ENCODE data around the gene ZFYVE9. TPM values are rescaled to one million over a fixed set of nuclear protein-coding genes. Genes with fewer than 3 reads are reported as not detected.

The ZFYVE9 gene
- total RNA-seq, 1 donor from 2014 or later, result 12.1 TPM

- no peak for ATAC-seq
These were observed 98.8 kb downstream of the ZFYVE9 start for GRCh38 chr1:52240592-52241210.

DNA sequence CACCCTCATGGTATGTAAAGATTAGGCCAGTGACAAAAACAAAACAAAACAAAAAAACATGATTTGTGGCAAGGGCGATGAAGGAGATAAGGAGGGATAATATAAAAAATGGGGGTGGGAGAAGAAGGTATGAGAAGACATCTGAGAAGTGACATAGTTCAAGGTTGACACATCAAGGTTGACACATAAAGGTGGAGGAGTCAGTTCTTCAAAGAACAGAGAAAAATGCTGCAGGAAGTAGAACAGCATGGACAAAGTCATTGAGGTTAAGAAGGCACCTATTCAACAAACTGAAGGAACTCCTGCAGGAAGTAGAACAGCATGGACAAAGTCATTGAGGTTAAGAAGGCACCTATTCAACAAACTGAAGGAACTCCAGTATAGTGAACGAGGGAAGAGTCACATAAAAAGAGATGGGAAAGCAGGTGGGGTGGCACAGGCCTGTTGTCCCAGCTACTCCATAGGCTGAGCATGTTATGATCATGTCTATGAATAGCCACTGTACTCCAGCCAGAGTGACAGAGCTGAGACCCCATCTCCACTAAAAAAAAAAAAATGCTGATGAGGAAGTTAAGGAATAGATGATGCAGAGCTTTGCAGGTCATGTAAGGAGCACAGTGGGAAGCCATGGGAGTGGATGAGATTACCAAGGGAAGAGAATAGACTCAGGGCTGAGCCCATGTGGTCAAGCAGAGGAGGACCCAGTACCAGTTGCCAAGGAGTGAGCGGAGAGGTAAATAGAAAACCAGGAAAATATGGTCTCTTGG lies 101.5 kb downstream of the ZFYVE9 start:
- peak; percentile 55 for ATAC-seq

DNA sequence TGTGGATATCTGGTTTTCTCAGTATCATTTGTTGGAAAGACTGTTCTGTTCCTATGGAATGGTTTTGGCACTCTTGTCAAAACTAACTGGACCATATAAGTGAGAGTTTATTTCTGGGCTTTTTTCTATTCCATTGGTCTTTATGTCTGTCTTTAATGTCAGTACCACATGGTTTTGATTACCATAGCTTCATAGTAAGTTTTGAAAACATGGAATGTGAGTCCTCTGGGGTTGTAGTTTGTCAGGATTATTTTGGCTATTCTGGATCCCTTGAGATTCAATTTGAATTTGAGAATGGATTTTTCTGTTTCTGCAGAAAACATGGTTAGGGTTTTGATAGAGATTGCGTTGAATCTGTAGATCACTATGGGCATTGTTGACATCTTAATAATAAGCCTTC lies 107.9 kb downstream of the ZFYVE9 start:
- no peak for ATAC-seq

- ATAC-seq, result no peak
These were observed 111.5 kb downstream of the ZFYVE9 start for GRCh38 chr1:52253421-52253820.

GRCh38 chr1:52259886-52260285 lies 118.0 kb downstream of the ZFYVE9 start:
- ATAC-seq, result no peak

DNA sequence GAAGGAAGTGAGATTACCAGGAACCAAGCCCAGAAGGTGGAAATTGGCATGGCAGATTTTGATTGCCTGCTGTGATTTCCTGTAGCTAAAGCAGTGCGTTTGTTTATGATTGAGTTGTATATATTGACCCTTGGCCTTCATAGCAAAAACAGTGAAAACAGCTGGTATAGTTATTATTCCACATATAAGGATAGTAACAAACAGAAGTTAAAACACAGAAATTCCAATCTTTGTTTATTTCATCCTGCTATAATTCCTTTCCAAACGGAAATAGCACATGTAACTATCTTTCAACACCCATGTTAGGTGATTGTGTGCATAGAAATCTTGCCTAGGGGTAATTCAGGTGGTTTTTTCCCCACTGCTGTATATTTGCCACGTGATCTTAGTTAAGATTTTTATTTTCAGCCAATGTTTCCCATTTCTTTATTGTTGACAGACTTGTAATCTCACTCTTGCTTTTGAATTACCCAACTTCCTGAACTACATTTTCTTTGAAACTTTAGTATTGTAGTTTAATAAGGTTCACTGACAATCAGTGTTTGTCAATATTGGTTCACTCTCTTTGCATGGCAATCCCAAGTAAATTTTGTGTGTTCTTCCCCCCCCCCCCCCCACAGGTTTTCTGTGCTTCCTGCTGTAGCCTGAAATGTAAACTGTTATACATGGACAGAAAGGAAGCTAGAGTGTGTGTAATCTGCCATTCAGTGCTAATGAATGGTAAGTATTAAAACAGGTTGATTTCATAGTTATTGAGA lies 121.4 kb downstream of the ZFYVE9 start:
- ATAC-seq, result no peak

DNA sequence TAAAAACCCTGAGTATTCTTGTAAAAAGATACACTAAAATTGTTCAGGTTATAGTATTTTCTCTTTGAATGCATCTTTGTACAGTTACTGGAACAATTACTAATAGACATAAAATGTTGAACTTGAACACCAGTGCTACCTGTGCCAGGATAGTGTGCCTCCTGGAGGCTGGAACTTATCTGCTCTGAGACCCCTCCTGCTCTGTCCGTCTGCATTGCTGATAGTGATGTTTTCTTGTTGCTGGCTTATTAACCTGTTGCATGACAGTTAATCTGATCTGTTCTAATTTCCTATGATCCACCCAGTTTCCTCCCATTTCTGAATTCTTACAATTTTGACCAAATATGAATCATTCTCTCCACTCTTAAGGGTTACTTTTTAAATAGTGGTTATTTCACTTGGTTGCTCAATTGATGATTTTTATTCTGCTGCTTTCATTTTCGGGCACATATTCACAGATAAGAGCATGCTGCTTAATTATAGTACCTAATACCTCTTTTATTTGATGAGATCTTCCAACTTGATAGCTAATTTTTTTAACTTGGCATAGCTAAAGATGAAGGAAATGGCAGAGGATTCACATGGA lies 122.7 kb downstream of the ZFYVE9 start:
- ATAC-seq, result no peak

DNA sequence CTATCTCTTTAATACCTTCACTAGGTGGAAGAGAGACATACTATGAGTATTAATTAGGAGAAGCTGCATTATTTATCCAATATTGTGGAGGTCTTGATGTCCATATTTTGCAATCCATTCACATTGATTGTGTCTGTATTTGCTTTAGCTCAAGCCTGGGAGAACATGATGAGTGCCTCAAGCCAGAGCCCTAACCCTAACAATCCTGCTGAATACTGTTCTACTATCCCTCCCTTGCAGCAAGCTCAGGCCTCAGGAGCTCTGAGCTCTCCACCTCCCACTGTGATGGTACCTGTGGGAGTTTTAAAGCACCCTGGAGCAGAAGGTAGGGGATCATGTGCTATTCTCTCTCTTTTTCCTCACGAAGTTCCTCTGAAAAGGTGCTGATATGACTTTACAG lies 124.6 kb downstream of the ZFYVE9 start:
- no peak for ATAC-seq

DNA sequence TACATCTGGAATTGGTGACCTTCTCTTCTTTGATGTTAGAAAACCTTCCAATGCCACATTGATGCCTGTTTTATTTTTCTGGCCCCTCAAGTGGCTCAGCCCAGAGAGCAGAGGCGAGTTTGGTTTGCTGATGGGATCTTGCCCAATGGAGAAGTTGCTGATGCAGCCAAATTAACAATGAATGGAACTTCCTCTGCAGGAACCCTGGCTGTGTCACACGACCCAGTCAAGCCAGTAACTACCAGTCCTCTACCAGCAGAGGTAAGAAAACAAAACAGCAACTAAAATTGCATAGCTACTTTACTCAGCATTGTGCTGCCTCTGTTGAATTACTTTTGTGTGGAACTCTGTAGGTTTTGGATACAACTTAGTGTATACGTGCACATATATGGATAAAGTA lies 126.5 kb downstream of the ZFYVE9 start:
- ATAC-seq, result peak; percentile 54

DNA sequence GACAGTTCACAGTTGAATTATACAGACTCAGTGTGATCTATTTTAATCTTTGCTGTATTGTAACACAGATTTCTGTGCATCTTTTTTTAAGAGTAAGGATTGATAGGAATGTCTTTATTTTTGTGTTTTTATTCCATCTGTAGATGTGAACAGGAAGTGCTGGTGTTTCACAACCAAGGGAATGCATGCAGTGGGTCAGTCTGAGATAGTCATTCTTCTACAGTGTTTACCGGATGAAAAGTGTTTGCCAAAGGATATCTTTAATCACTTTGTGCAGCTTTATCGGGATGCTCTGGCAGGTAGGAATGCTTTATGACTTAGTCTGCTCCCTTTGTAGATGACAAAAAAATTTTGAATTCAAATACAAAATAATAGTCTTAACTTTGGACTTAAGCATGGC lies 139.6 kb downstream of the ZFYVE9 start:
- no peak for ATAC-seq

GRCh38 chr1:52288286-52288685 lies 146.4 kb downstream of the ZFYVE9 start:
- ATAC-seq, result no peak

GRCh38 chr1:52294580-52294979 lies 152.7 kb downstream of the ZFYVE9 start:
- ATAC-seq, result peak; percentile 68

DNA sequence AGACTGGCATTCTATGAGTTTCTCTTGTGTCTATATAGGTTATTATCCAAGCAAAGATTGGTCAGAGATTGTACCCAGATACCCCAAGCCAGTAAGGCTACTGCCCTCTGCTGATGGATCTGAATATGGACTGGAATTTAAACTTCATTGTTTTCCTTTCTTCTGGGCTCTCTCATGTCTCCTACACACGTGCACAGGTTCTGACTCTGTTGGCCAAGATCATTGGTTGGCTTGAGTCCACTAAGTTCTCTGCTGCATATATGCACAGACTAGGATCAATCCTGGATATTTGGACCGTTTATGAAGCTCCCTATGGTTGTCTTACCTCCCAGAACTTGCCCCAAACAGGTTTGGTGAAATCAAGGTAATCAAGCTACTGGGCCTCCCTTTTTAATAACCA lies 154.5 kb downstream of the ZFYVE9 start:
- ATAC-seq, result peak; percentile 78

DNA sequence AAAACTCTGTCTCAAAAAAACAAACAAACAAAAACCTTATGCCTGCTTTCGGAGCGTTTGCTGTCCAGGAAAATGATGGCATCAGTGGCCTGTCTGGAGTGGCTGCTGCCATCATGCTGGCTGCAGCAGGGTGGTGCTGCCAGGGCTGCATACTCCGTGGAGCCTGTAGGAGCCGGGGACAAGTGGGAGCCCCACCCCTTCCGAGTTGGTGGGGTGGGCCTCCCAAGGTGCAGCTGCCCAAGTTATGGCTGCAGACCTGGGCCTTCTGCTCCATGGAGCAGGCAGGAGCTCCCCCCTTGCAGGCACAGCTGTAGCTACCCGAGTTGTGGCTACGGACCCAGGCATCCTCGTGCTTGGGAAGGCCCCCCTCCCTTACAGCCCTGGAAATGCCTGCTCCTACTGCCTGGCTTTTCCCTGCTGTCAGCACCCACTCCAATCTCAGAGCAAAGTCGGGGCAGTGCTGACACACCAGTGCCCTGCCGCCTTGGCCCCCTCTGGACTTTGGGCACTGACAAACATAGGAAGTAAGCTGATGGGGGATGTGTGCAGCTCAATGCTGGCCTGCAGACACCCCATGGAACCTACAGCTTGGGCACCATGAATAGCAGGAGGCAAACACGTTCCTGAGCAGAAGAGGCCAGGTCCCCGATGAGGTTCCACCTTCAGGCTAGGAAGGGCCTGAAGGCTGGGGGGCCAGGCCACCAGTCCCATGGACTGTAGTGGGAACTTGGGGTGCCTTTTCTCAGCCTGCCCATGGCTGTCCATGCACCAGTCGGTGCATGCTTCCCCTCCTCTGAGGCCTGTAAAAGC lies 163.7 kb downstream of the ZFYVE9 start:
- no peak for ATAC-seq

- ATAC-seq, result peak; percentile 31
These were observed 164.5 kb downstream of the ZFYVE9 start for GRCh38 chr1:52306227-52307006.

DNA sequence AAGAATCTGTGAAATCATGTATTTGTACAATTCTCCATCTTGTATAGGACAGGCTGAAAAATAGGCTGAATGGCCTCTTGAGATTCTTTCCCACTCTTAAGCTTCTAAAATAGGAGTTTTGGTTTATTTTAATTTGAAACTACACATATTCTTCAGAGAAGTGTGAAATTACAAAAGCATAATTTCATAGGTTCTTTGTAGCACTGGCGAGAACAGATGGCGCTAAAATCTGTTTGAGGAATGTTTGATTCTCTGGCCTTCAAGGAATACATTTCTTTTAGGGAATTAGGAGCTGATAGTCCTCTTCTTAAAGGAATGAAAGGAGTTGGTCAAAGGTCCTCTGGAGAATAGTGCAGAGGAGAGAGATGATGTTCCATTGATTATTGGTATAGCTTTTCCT lies 179.2 kb downstream of the ZFYVE9 start:
- ATAC-seq, result no peak

- ATAC-seq, result no peak
These were observed 181.8 kb downstream of the ZFYVE9 start for GRCh38 chr1:52323731-52324130.

- no peak for ATAC-seq
These were observed 183.9 kb downstream of the ZFYVE9 start for GRCh38 chr1:52325786-52326185.

DNA sequence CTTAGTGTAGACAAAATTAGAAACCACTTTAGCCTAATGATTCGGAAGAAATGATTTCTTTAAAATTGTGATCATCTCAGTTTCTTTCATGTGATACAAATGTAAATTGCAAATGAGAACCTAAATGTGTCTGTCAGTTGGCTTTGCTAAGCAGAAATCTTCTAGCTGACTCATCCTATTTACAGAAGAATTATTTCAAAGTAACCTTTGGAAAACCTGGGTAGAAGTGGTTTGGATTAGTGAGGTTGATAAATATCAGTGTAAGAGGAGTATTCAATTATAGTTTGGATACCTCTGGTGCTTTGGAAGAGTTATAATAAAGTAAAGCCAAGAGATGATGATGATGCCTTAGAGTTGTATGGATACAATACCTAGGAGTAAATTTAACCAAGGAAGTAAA lies 186.7 kb downstream of the ZFYVE9 start:
- no peak for ATAC-seq

GRCh38 chr1:52332411-52332810 lies 190.5 kb downstream of the ZFYVE9 start:
- ATAC-seq, result no peak

- no peak for ATAC-seq
These were observed 193.1 kb downstream of the ZFYVE9 start for GRCh38 chr1:52334906-52335528.
